GM06990 (cell line): Measurements from ENCODE around the gene MARVELD3.

Experiments used
- DNase-seq: peaks from one replicate; pipeline ENCODE4 v3.0.0-alpha.2; 2011; ENCODE audit not compliant: insufficient read length; ENCODE audit errors: extremely low read depth
- H3K27me3 ChIP-seq: replicated peaks from 2 replicates; pipeline ENCODE4 v1.6.0; 2011; ENCODE audit warnings: low read length; ENCODE audit not compliant: control insufficient read depth, insufficient read depth
- H3K36me3 ChIP-seq: 2 replicates; pipeline ENCODE4 v1.5.1; 2011; ENCODE audit warnings: low read length; ENCODE audit not compliant: control insufficient read depth, insufficient read depth
- H3K4me3 ChIP-seq: replicated peaks from 2 replicates; pipeline ENCODE4 v1.5.1; 2011; ENCODE audit warnings: low read depth, mild to moderate bottlenecking, control low read depth, low read length
- TF ChIP-seq, protein P1 (sequence below): IDR thresholded peaks from 2 replicates; pipeline ENCODE4 v1.5.1; 2011; ENCODE audit warnings: low read length, control low read depth, mild to moderate bottlenecking, inconsistent platforms; ENCODE audit not compliant: insufficient read depth, poor library complexity, severe bottlenecking

MARVELD3 gene

GRCh38 chr16:71659471-71659870, 33.5 kb downstream of the MARVELD3 start:
- H3K36me3 ChIP-seq, result peaks cover 1% of the 10 kb centered on the region; the same call in 1 of the 2 replicates
- H3K4me3 ChIP-seq, result no peak overlapping the region
- H3K27me3 ChIP-seq, result no peaks in the 10 kb centered on the region
- TF ChIP-seq, protein P1, sequence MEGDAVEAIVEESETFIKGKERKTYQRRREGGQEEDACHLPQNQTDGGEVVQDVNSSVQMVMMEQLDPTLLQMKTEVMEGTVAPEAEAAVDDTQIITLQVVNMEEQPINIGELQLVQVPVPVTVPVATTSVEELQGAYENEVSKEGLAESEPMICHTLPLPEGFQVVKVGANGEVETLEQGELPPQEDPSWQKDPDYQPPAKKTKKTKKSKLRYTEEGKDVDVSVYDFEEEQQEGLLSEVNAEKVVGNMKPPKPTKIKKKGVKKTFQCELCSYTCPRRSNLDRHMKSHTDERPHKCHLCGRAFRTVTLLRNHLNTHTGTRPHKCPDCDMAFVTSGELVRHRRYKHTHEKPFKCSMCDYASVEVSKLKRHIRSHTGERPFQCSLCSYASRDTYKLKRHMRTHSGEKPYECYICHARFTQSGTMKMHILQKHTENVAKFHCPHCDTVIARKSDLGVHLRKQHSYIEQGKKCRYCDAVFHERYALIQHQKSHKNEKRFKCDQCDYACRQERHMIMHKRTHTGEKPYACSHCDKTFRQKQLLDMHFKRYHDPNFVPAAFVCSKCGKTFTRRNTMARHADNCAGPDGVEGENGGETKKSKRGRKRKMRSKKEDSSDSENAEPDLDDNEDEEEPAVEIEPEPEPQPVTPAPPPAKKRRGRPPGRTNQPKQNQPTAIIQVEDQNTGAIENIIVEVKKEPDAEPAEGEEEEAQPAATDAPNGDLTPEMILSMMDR, result no peak
- DNase-seq, result no peak

- Histone ChIP-seq H3K36me3 (peaks cover under 1% of the 10 kb centered on the region; the same call in 1 of the 2 replicates), H3K27me3 (no peaks in the 10 kb centered on the region), H3K4me3 (no peak overlapping the region)
- TF ChIP-seq, protein P1, result no peak
- DNase-seq, result no peak
These were observed 40.3 kb downstream of the MARVELD3 start for GRCh38 chr16:71666264-71666663.

GRCh38 chr16:71666928-71667707, 41.1 kb downstream of the MARVELD3 start:
- TF ChIP-seq, protein P1, result no peak
- Histone ChIP-seq H3K36me3 (peaks cover 1% of the 10 kb centered on the region; the same call in 1 of the 2 replicates), H3K27me3 (no peaks in the 10 kb centered on the region), H3K4me3 (no peak overlapping the region)
- no peak for DNase-seq

GRCh38 chr16:71669926-71670536, 44.0 kb downstream of the MARVELD3 start:
- H3K36me3 ChIP-seq, result peaks cover 1% of the 10 kb centered on the region
- no peaks in the 10 kb centered on the region for H3K27me3 ChIP-seq
- TF ChIP-seq, protein P1, result no peak
- H3K4me3 ChIP-seq, result no peak overlapping the region
- DNase-seq, result no peak

DNA sequence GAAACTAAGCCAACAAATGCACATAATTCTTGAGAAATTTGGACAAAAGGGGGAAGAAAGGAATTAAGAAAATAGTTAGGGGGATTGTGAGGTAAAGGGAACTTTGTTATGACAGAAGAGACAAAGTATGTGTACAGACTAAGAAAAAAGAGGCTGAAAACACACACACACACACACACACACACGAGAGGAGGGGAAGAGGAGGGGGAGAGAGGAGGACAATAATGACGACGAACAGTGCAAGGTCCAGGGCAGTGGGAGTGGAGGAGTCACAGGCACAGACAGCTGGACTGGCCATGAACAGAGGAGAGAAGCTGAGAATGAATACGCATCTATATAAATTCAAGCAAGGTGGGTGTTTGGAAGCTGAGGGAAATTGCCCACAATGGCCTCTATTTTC, 44.6 kb downstream of the MARVELD3 start:
- no peak for DNase-seq
- Histone ChIP-seq H3K4me3 (no peak overlapping the region), H3K27me3 (no peaks in the 10 kb centered on the region), H3K36me3 (peaks cover 1% of the 10 kb centered on the region)
- TF ChIP-seq, protein P1, result no peak

DNA sequence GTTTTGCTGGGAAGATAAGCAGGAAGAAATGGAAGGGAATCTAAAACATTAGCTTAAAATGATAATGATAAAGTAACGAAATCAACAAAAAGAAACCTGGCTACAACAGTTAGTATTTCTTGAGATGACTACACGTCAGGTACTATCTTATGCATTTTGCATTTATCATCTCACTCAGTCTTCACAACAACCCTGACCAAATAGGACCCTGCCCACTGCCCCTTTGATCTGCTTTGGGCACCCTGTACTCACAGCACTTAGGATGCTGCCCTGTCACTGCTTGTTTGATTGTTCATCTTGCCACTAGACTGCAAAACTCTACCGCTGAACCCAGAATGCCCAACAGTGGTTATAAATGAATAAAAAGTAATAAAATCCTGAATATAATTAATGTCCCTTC, 45.2 kb downstream of the MARVELD3 start:
- H3K36me3 ChIP-seq, result peaks cover 1% of the 10 kb centered on the region
- DNase-seq, result no peak

More for the DNA sequence above, 45.2 kb downstream of the MARVELD3 start:
- Histone ChIP-seq H3K4me3 (no peak overlapping the region), H3K27me3 (no peaks in the 10 kb centered on the region)
- TF ChIP-seq, protein P1, result no peak
